Keratinocyte (primary cell): ENCODE data around the gene PJA1. TPM values are rescaled to one million over a fixed set of nuclear protein-coding genes. Genes with fewer than 3 reads are reported as not detected.
A peak's percentile ranks its signal among the peaks of the same experiment; 100 is the strongest.

Source experiments
- DNase-seq: peaks from one replicate; pipeline ENCODE4 v3.0.0-alpha.2; 2011; ENCODE audit warnings: low read depth, missing footprints, low spot score
- FAIRE-seq: peaks from 2 replicates; lab custom pipeline; 2011; peaks lifted over from hg19 to GRCh38; lab: Jason Lieb, UNC
- H2AFZ ChIP-seq: 2 replicates; pipeline ENCODE4 v1.6.0; 2012; ENCODE audit warnings: low read length, control low read depth, inconsistent platforms; ENCODE audit not compliant: control insufficient read depth
- H3K27ac ChIP-seq: 2 replicates; pipeline ENCODE4 v1.5.1; 2011; ENCODE audit warnings: low read length; ENCODE audit not compliant: control insufficient read depth, insufficient read depth
- H3K27me3 ChIP-seq: 3 replicates; pipeline ENCODE4 v1.6.0; 2011; ENCODE audit warnings: low read length; ENCODE audit not compliant: control insufficient read depth, insufficient read depth; ENCODE audit errors: extremely low read depth
- H3K36me3 ChIP-seq, 2 experiments: 2 replicates in 1 of 2; 3 replicates in 1 of 2; pipeline ENCODE4 v1.5.1; 2011; ENCODE audit warnings: low read length in 2 of 2, mild to moderate bottlenecking in 1 of 2; ENCODE audit not compliant: control insufficient read depth in 2 of 2, insufficient read depth in 2 of 2; ENCODE audit errors: extremely low read depth in 1 of 2
- H3K4me1 ChIP-seq: 3 replicates; pipeline ENCODE4 v1.5.1; 2011; ENCODE audit warnings: low read length; ENCODE audit not compliant: control insufficient read depth, insufficient read depth; ENCODE audit errors: extremely low read depth
- H3K4me2 ChIP-seq: 3 replicates; pipeline ENCODE4 v1.6.0; 2011; ENCODE audit warnings: low read depth, low read length; ENCODE audit not compliant: control insufficient read depth, insufficient read depth; ENCODE audit errors: extremely low read depth
- H3K4me3 ChIP-seq, 3 experiments: fragments of 200-600 bp in 1 of 3; sonication (generic) in 1 of 3; 2 replicates in 2 of 3; 3 replicates in 1 of 3; pipeline ENCODE4 v1.5.1; 2011 to 2016; ENCODE audit warnings: low read length in 3 of 3, mild to moderate bottlenecking in 3 of 3, control low read depth in 2 of 3, inconsistent platforms in 1 of 3, low read depth in 1 of 3, mixed read lengths in 1 of 3, mixed run types in 1 of 3, moderate library complexity in 1 of 3; ENCODE audit not compliant: control insufficient read depth in 2 of 3, insufficient read depth in 2 of 3; ENCODE audit errors: extremely low read depth in 1 of 3
- H3K79me2 ChIP-seq: 2 replicates; pipeline ENCODE4 v1.6.0; 2012; ENCODE audit warnings: low read length; ENCODE audit not compliant: control insufficient read depth, insufficient read depth
- H3K9ac ChIP-seq: 3 replicates; pipeline ENCODE4 v1.6.0; 2011; ENCODE audit warnings: low read length; ENCODE audit not compliant: control insufficient read depth, insufficient read depth; ENCODE audit errors: extremely low read depth
- H3K9me1 ChIP-seq: 3 replicates; pipeline ENCODE4 v1.6.0; 2011; ENCODE audit warnings: low read length; ENCODE audit not compliant: control insufficient read depth, insufficient read depth; ENCODE audit errors: extremely low read depth
- H3K9me3 ChIP-seq: 2 replicates; pipeline ENCODE4 v1.5.1; 2012; ENCODE audit warnings: low read depth, low read length; ENCODE audit not compliant: control insufficient read depth
- H4K20me1 ChIP-seq: 3 replicates; pipeline ENCODE4 v1.6.0; 2011; ENCODE audit warnings: low read length; ENCODE audit not compliant: control insufficient read depth, insufficient read depth; ENCODE audit errors: extremely low read depth
- CTCF ChIP-seq, 3 experiments: IDR thresholded peaks in 1 of 3; conservative IDR thresholded peaks in 1 of 3; optimal IDR thresholded peaks in 1 of 3; 2 replicates in 2 of 3; 3 replicates in 1 of 3; pipeline versions ENCODE3 to v1.5.1; 2011; ENCODE audit warnings: low read length in 3 of 3, mild to moderate bottlenecking in 3 of 3, moderate library complexity in 2 of 3, control low read depth in 1 of 3, inconsistent platforms in 1 of 3; ENCODE audit not compliant: insufficient read depth in 2 of 3; ENCODE audit errors: extremely low read depth in 1 of 3
- EZH2 ChIP-seq: IDR thresholded peaks from one replicate; pipeline ENCODE4 v1.6.1; 2012; ENCODE audit warnings: inconsistent platforms, mild to moderate bottlenecking, low read length, moderate library complexity
- dilution Hi-C: fragments of 300-500 bp; cut with MboI; formaldehyde crosslinking; loops from one replicate; pipeline ENCODE4 v1.7.0; 2020; ENCODE audit warnings: low sequenced_read_pairs; ENCODE audit not compliant: extremely low pct_ligation_motif_present
- polyA plus RNA-seq, 5 experiments: library from polyadenylated mRNA; depleted of rRNA in 3 of 5; stranded (reverse) in 3 of 5; stranded (forward) in 1 of 5; unstranded in 1 of 5; fragments of >200 nt; gene quantifications; 1 replicate in 1 of 5; 2 replicates in 3 of 5; 3 replicates in 1 of 5; pipeline versions ENCODE4 v1.2.1 to v1.2.3, GENCODE V29; 2011 to 2012; ENCODE audit warnings: missing spikeins in 2 of 5, low read depth in 1 of 5, low replicate concordance in 1 of 5

Gene PJA1
- polyA plus RNA-seq, 1 donor (not counting 4 experiments of a cell fraction or from before 2014, with no cell fraction given): 19.2 TPM

GRCh38 chrX:69145714-69146113, 19.5 kb downstream of the PJA1 start:
- no peak for FAIRE-seq
- TF ChIP-seq EZH2 (no peak), CTCF (optimal IDR thresholded peaks at IDR 0.05 in 1 of 3, IDR thresholded peaks at IDR 0.05 in 1 of 3, conservative IDR thresholded peaks at IDR 0.05 in 1 of 3; ENCODE audit: extremely low read depth in 1 of 3, insufficient read depth in 2 of 3, low read length in 3 of 3) (no peak)
- no peak for DNase-seq

GRCh38 chrX:69144838-69145680, 20.2 kb downstream of the PJA1 start:
- no peaks in the 10 kb centered on the region for H3K79me2 ChIP-seq
- H3K27ac ChIP-seq: no peak overlapping the region
- H3K4me1 ChIP-seq: peaks cover 4% of the 10 kb centered on the region
- H3K9ac ChIP-seq: no peak overlapping the region
- H3K27me3 ChIP-seq: no peaks in the 10 kb centered on the region
- no peaks in the 10 kb centered on the region for H3K9me1 ChIP-seq
- H3K9me3 ChIP-seq: no peaks in the 10 kb centered on the region
- H3K4me2 ChIP-seq: no peak overlapping the region
- H3K36me3 ChIP-seq: no peaks in the 10 kb centered on the region
- no peak overlapping the region for H3K4me3 ChIP-seq
- peak; percentile 13 for FAIRE-seq
- H2AFZ ChIP-seq: no peak overlapping the region
- TF ChIP-seq CTCF (optimal IDR thresholded peaks at IDR 0.05 in 1 of 3, IDR thresholded peaks at IDR 0.05 in 1 of 3, conservative IDR thresholded peaks at IDR 0.05 in 1 of 3; ENCODE audit: extremely low read depth in 1 of 3, insufficient read depth in 2 of 3, low read length in 3 of 3): no peak
- TF ChIP-seq EZH2: no peak
- no peak for DNase-seq
- H4K20me1 ChIP-seq: no peaks in the 10 kb centered on the region
- dilution Hi-C loops: no loop called here

More at GRCh38 chrX:69145714-69146113, 19.5 kb downstream of the PJA1 start:
- H3K9me3 ChIP-seq: no peaks in the 10 kb centered on the region
- dilution Hi-C loops: no loop called here
- no peak overlapping the region for H3K4me2 ChIP-seq
- no peak overlapping the region for H3K9ac ChIP-seq
- H4K20me1 ChIP-seq: no peaks in the 10 kb centered on the region
- H2AFZ ChIP-seq: no peak overlapping the region
- H3K9me1 ChIP-seq: no peaks in the 10 kb centered on the region
- H3K79me2 ChIP-seq: no peaks in the 10 kb centered on the region
- no peaks in the 10 kb centered on the region for H3K36me3 ChIP-seq
- H3K4me3 ChIP-seq: no peak overlapping the region
- H3K27me3 ChIP-seq: no peaks in the 10 kb centered on the region
- H3K27ac ChIP-seq: no peak overlapping the region
- peaks cover 9% of the 10 kb centered on the region for H3K4me1 ChIP-seq
